Activated CD4-positive, alpha-beta T cell treated with anti-CD3 and anti-CD28 coated beads for 36 hours (primary cell): ENCODE results near the gene ETS1. TPM values are rescaled to one million over a fixed set of nuclear protein-coding genes. Genes with fewer than 3 reads are reported as not detected.
"Not testable (repeated sequence)": the region's sequence is repeated elsewhere in the genome, so short reads cannot be mapped to it uniquely, and the experiment has no call there.

Source experiments
- ATAC-seq: fragments of 200-7000 bp; cut with Tn5 transposase; one replicate; pipeline ENCODE4 v1.10.0; 2021; ENCODE audit warnings: mild to moderate bottlenecking, moderate library complexity
- CTCF ChIA-PET: fragments of 350-600 bp; sonication (Branson Sonifier 250); formaldehyde crosslinking; loops from one replicate; lab custom pipeline; 2021; ENCODE audit warnings: antibody characterized with exemption; lab: Charles Lee
- POLR2A ChIA-PET: fragments of 350-600 bp; sonication (Branson Sonifier 250); formaldehyde crosslinking; loops from one replicate; lab custom pipeline; 2021; ENCODE audit warnings: antibody characterized with exemption, inconsistent platforms; lab: Charles Lee
- DNase-seq: peaks from one replicate; pipeline ENCODE4 v3.0.0-alpha.2; 2020
- H3K27ac Mint-ChIP-seq: one replicate; pipeline ENCODE4 v1.8.0; 2021; ENCODE audit warnings: mixed read lengths
- H3K27me3 Mint-ChIP-seq: one replicate; pipeline ENCODE4 v1.8.0; 2021; ENCODE audit warnings: mixed read lengths
- H3K36me3 Mint-ChIP-seq: one replicate; pipeline ENCODE4 v1.8.0; 2021; ENCODE audit warnings: low read depth, mixed read lengths
- H3K4me1 Mint-ChIP-seq: one replicate; pipeline ENCODE4 v1.8.0; 2021; ENCODE audit warnings: mixed read lengths
- H3K4me3 Mint-ChIP-seq: one replicate; pipeline ENCODE4 v1.8.0; 2021; ENCODE audit warnings: mild to moderate bottlenecking, moderate library complexity, mixed read lengths
- H3K9me3 Mint-ChIP-seq: one replicate; pipeline ENCODE4 v1.8.0; 2021; ENCODE audit warnings: low read depth, mixed read lengths
- intact Hi-C, 2 experiments: fragments of 100-400 bp; cut with DNase I in 1 of 2; cut with micrococcal nuclease in 1 of 2; formaldehyde crosslinking; loops; one replicate each; pipeline versions ENCODE4 v1.14.2 to v1.15.1; 2022 to 2024; cut with DNase I, micrococcal nuclease
- total RNA-seq, 2 experiments: library from RNA; stranded (reverse); gene quantifications; one replicate each; pipeline ENCODE4 v1.2.3, GENCODE V29; 2021

Gene ETS1
- total RNA-seq, 2 experiments from 2014 or later: 410 to 449 TPM

- intact Hi-C loops, H3K4me3 Mint-ChIP-seq, ATAC-seq, DNase-seq, POLR2A ChIA-PET, H3K9me3 Mint-ChIP-seq, H3K27me3 Mint-ChIP-seq: not testable (repeated sequence)
- Mint-ChIP-seq H3K36me3 (peaks cover 30% of the 10 kb centered on the region), H3K27ac (peak overlapping the region; percentile 29), H3K4me1 (peaks cover 77% of the 10 kb centered on the region)
- CTCF ChIA-PET: interaction anchor here (1.2 to 1.7 kb wide), 2 partner anchors 178 to 182 kb away, joined by 3 to 5 read pairs; no protein-coding TSS in a partner anchor
Observed at GRCh38 chr11:128450425-128450824, 136.9 kb downstream of the ETS1 start.

DNA sequence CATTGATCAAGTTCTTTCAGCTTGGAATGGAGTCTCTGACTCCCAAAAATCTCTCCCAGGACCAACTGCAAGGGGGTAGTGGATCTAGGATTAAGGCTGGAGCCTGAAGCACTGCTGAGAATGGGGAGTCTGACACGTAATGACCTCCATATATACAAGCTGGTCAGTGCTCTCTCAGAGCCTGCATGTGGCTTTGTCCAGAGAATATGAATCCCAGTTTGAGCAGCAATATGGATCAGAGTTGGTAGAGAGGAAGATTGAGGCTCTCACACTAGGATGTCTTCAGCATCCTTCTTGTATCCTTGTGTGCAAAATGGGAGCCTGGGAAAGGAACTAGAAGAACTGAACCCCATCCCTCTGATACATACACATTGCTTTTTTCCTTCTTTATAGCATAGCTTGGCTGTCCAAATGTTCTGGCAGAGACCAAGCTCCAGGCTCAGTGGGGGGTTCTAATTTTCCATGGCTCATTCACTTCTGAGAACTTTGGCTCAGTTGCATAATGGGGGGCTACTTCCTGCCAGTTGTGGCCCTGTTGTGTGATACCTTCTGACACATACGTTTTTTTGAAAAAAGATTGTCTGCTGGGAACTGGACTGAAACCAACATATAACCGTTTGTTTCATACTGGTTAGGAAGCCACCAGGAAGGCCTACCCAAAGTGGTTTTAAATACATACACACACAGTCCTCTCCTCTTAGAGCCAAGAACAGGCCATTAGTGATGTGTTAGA lies 138.2 kb downstream of the ETS1 start:
- H3K9me3 Mint-ChIP-seq: peaks cover 13% of the 10 kb centered on the region
- H3K4me3 Mint-ChIP-seq: no peak overlapping the region
- no peaks in the 10 kb centered on the region for H3K27me3 Mint-ChIP-seq
- ChIA-PET POLR2A (interaction anchor here (0.7 to 1.0 kb wide), 2 partner anchors 26 to 48 kb away, joined by 3 to 4 read pairs; no protein-coding TSS in a partner anchor), CTCF (interaction anchor here (0.6 to 1.7 kb wide), 3 partner anchors 12 to 281 kb away, joined by 3 to 5 read pairs (median 3); no protein-coding TSS in a partner anchor)
- ATAC-seq (peak; percentile 10), DNase-seq (no peak)
- peak overlapping the region; percentile 59 for H3K27ac Mint-ChIP-seq
- intact Hi-C loops: loop anchor here (1.0 kb wide), 1 partner anchor 9 kb away; no protein-coding TSS in a partner anchor
- peaks cover 22% of the 10 kb centered on the region for H3K36me3 Mint-ChIP-seq
- H3K4me1 Mint-ChIP-seq: peaks cover 65% of the 10 kb centered on the region

GRCh38 chr11:128448200-128448886 lies 139.0 kb downstream of the ETS1 start:
- DNase-seq (no peak), ATAC-seq (peak; percentile 17)
- no peaks in the 10 kb centered on the region for H3K27me3 Mint-ChIP-seq
- H3K9me3 Mint-ChIP-seq: peaks cover 13% of the 10 kb centered on the region
- H3K4me3 Mint-ChIP-seq: no peak overlapping the region
- CTCF ChIA-PET: interaction anchor here (1.0 kb wide), 1 partner anchor 11 kb away, joined by 3 read pairs; no protein-coding TSS in a partner anchor
- intact Hi-C loops: loop anchor here in 1 of 2 experiments (1.0 kb wide), 1 partner anchor 8 kb away; no protein-coding TSS in a partner anchor
- peaks cover 18% of the 10 kb centered on the region for H3K36me3 Mint-ChIP-seq
- H3K27ac Mint-ChIP-seq: peak overlapping the region; percentile 59
- POLR2A ChIA-PET: interaction anchor here (0.7 kb wide), 1 partner anchor 48 kb away, joined by 3 read pairs; no protein-coding TSS in a partner anchor
- peaks cover 57% of the 10 kb centered on the region for H3K4me1 Mint-ChIP-seq

GRCh38 chr11:128447233-128447632 lies 140.1 kb downstream of the ETS1 start:
- H3K27ac Mint-ChIP-seq: no peak overlapping the region
- DNase-seq: no peak
- H3K27me3 Mint-ChIP-seq: no peaks in the 10 kb centered on the region
- intact Hi-C loops: loop anchor here in 1 of 2 experiments (1.0 kb wide), 1 partner anchor 10 kb away; no protein-coding TSS in a partner anchor
- peaks cover 14% of the 10 kb centered on the region for H3K36me3 Mint-ChIP-seq
- ChIA-PET POLR2A (no interaction called here), CTCF (interaction anchor here (0.6 to 1.3 kb wide), 4 partner anchors 11 to 321 kb away, joined by 3 to 5 read pairs (median 3); no protein-coding TSS in a partner anchor)
- peaks cover 13% of the 10 kb centered on the region for H3K9me3 Mint-ChIP-seq
- ATAC-seq: no peak
- H3K4me3 Mint-ChIP-seq: no peak overlapping the region
- peaks cover 49% of the 10 kb centered on the region for H3K4me1 Mint-ChIP-seq

DNA sequence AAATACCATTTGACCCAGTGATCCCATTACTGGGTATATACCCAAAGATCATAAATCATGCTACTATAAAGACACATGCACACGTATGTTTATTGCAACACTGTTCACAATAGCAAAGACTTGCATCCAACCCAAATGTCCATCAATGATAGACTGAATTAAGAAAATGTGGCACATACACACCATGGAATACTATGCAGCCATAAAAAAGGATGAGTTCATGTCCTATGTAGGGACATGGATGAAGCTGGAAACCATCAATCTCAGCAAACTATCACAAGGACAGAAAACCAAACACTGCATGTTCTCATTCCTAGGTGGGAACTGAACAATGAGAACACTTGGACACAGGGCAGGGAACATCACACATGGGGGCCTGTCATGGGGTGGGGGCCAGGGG lies 141.4 kb downstream of the ETS1 start:
- intact Hi-C loops, H3K4me3 Mint-ChIP-seq, DNase-seq, H3K36me3 Mint-ChIP-seq, H3K27me3 Mint-ChIP-seq, CTCF ChIA-PET, H3K27ac Mint-ChIP-seq, ATAC-seq: not testable (repeated sequence)
- POLR2A ChIA-PET: interaction anchor here (1.0 kb wide), 1 partner anchor 11 kb away, joined by 3 read pairs; no protein-coding TSS in a partner anchor
- Mint-ChIP-seq H3K4me1 (peaks cover 42% of the 10 kb centered on the region), H3K9me3 (peaks cover 16% of the 10 kb centered on the region)

- Mint-ChIP-seq H3K27me3 (no peaks in the 10 kb centered on the region), H3K27ac (no peak overlapping the region), H3K36me3 (peaks cover 2% of the 10 kb centered on the region), H3K4me3 (no peak overlapping the region), H3K9me3 (peaks cover 4% of the 10 kb centered on the region), H3K4me1 (peaks cover 15% of the 10 kb centered on the region)
- ATAC-seq (no peak), DNase-seq (no peak)
- intact Hi-C loops: loop anchor here in 1 of 2 experiments (1.0 kb wide), 1 partner anchor 10 kb away; no protein-coding TSS in a partner anchor
- ChIA-PET CTCF (interaction anchor here (1.1 to 1.4 kb wide), 2 partner anchors 11 to 28 kb away, joined by 3 to 4 read pairs; no protein-coding TSS in a partner anchor), POLR2A (no interaction called here)
Observed at GRCh38 chr11:128437136-128437535, 150.2 kb downstream of the ETS1 start.

DNA sequence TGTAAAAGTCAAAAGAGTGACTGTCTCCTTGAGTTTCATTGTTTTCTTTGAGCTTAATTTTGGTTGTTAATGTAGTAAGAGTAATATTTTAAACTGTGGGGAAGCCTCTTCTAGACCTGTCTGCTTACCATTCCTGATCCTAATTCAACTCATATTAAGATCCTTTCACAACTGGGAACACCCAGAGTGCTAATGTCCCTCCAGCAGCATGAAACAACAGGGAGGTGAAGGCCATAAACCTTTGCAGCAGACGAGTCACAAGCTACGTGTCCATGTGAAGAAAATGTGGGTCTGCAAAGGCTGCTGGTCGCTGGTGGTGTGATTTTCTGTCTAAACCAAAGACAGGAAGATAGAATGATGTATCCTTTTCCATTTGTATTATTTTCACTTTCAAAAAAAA lies 152.5 kb downstream of the ETS1 start:
- intact Hi-C loops: no loop called here
- POLR2A ChIA-PET: no interaction called here
- CTCF ChIA-PET: interaction anchor here (0.6 to 5.9 kb wide), 10 partner anchors 13 to 1488 kb away, joined by 3 to 20 read pairs (median 3); no protein-coding TSS in a partner anchor
- Mint-ChIP-seq H3K27ac (no peak overlapping the region), H3K4me3 (no peak overlapping the region), H3K27me3 (no peaks in the 10 kb centered on the region), H3K36me3 (peaks cover 2% of the 10 kb centered on the region), H3K9me3 (no peaks in the 10 kb centered on the region), H3K4me1 (peaks cover 17% of the 10 kb centered on the region)
- no peak for DNase-seq
- ATAC-seq: no peak

DNA sequence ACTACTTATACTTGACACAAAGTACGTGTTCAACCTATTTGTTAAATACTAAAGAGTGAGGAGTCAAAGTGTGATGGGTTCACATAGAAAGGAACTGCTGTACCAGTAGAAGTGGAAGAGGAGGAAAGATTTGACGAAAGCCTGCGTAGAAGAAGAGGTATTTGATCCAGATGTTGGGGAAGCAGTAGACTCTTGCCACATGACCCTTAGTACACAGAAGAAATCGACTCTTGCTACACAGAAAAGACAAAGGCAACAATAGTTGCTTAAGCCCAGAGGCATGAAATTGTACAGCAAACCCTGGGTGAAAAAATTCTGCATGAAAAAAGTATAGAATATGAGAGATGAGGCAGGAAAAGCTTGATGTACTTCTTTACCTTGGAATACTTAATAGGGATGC lies 152.9 kb downstream of the ETS1 start:
- ATAC-seq: no peak
- Mint-ChIP-seq H3K27ac (no peak overlapping the region), H3K36me3 (no peaks in the 10 kb centered on the region), H3K9me3 (no peaks in the 10 kb centered on the region), H3K4me1 (peaks cover 21% of the 10 kb centered on the region), H3K27me3 (no peaks in the 10 kb centered on the region), H3K4me3 (no peak overlapping the region)
- CTCF ChIA-PET: interaction anchor here (0.6 to 5.9 kb wide), 8 partner anchors 12 to 1487 kb away, joined by 3 to 20 read pairs (median 3); no protein-coding TSS in a partner anchor
- DNase-seq: no peak
- intact Hi-C loops: no loop called here
- POLR2A ChIA-PET: no interaction called here

- H3K27ac Mint-ChIP-seq: no peak overlapping the region
Observed at GRCh38 chr11:128432926-128433325, 154.4 kb downstream of the ETS1 start.

DNA sequence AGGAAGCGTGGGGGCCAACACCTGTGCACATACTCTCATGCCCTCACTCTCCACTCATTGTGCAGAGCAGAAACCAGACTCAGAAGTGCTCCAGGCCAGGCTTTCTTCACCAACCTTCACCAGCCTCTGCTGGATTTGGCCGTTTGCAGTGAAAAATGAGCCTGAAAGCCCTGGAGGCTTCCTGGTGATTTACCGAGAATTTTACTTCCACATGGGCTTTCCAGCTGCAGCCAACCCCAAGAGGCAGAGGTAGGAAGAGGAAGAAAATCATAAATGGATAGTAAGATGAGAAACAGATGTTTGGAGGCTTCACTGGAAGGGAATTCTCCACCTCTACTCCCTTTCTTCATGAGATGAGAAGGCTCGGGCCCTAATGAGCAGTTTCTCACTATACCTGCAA lies 155.4 kb downstream of the ETS1 start:
- ChIA-PET POLR2A (interaction anchor here (0.8 kb wide), 1 partner anchor 9 kb away, joined by 5 read pairs; no protein-coding TSS in a partner anchor), CTCF (interaction anchor here (0.5 to 5.9 kb wide), 3 partner anchors 10 to 344 kb away, joined by 3 to 20 read pairs (median 4); no protein-coding TSS in a partner anchor)
- Mint-ChIP-seq H3K9me3 (no peaks in the 10 kb centered on the region), H3K4me3 (no peak overlapping the region), H3K36me3 (no peaks in the 10 kb centered on the region), H3K27me3 (no peaks in the 10 kb centered on the region), H3K27ac (no peak overlapping the region), H3K4me1 (peaks cover 29% of the 10 kb centered on the region)
- no peak for DNase-seq
- ATAC-seq: no peak
- intact Hi-C loops: no loop called here

More at GRCh38 chr11:128432926-128433325, 154.4 kb downstream of the ETS1 start:
- DNase-seq (no peak), ATAC-seq (no peak)
- peaks cover 33% of the 10 kb centered on the region for H3K4me1 Mint-ChIP-seq
- H3K36me3 Mint-ChIP-seq: no peaks in the 10 kb centered on the region
- intact Hi-C loops: no loop called here
- no peaks in the 10 kb centered on the region for H3K9me3 Mint-ChIP-seq
- ChIA-PET POLR2A (no interaction called here), CTCF (interaction anchor here (0.7 to 5.9 kb wide), 2 partner anchors 11 to 20 kb away, joined by 3 to 20 read pairs; no protein-coding TSS in a partner anchor)
- no peak overlapping the region for H3K4me3 Mint-ChIP-seq
- no peaks in the 10 kb centered on the region for H3K27me3 Mint-ChIP-seq

GRCh38 chr11:128428935-128429334 lies 158.4 kb downstream of the ETS1 start:
- CTCF ChIA-PET: interaction anchor here (1.0 to 1.8 kb wide), 6 partner anchors 18 to 347 kb away, joined by 3 read pairs; no protein-coding TSS in a partner anchor
- no peak overlapping the region for H3K4me3 Mint-ChIP-seq
- H3K4me1 Mint-ChIP-seq: peaks cover 26% of the 10 kb centered on the region
- DNase-seq (no peak), ATAC-seq (no peak)
- intact Hi-C loops: no loop called here
- H3K27me3 Mint-ChIP-seq: no peaks in the 10 kb centered on the region
- POLR2A ChIA-PET: no interaction called here
- no peaks in the 10 kb centered on the region for H3K36me3 Mint-ChIP-seq
- no peak overlapping the region for H3K27ac Mint-ChIP-seq
- H3K9me3 Mint-ChIP-seq: no peaks in the 10 kb centered on the region
